Stomach (tissue), 9 donors: ENCODE results near the gene MT2A. TPM values are rescaled to one million over a fixed set of nuclear protein-coding genes. Genes with fewer than 3 reads are reported as not detected.
"Not testable (repeated sequence)": the region's sequence is repeated elsewhere in the genome, so short reads cannot be mapped to it uniquely, and the experiment has no call there.

Source experiments
- DNase-seq, 2 donors: peaks; one replicate each; pipeline versions ENCODE4 v3.0.0 to v3.0.0-alpha.2; 2013 to 2019
- H3K27ac ChIP-seq, 5 donors: fragments of 200-600 bp in 4 of 5; sonication (generic) in 4 of 5; one replicate each; pipeline ENCODE4 v1.5.1; 2013 to 2019; ENCODE audit warnings: mild to moderate bottlenecking in 1 of 5, moderate library complexity in 1 of 5
- H3K27me3 ChIP-seq, 3 donors: fragments of 200-600 bp; sonication (generic); one replicate each; pipeline ENCODE4 v1.5.1; 2017 to 2019; ENCODE audit warnings: mixed run types in 1 of 3
- H3K36me3 ChIP-seq, 4 donors: fragments of 200-600 bp; sonication (generic); 1 replicate in 3 of 4; 2 replicates in 1 of 4; pipeline ENCODE4 v1.5.1; 2016 to 2019
- H3K4me1 ChIP-seq, 4 donors: fragments of 200-600 bp; sonication (generic); one replicate each; pipeline ENCODE4 v1.5.1; 2016 to 2019
- H3K4me3 ChIP-seq, 4 donors: fragments of 200-600 bp; sonication (generic) in 3 of 4; one replicate each; pipeline ENCODE4 v1.5.1; 2016 to 2019; ENCODE audit warnings: mild to moderate bottlenecking in 1 of 4
- H3K9me3 ChIP-seq, 4 donors: fragments of 200-600 bp; sonication (generic); one replicate each; pipeline ENCODE4 v1.5.1; 2016 to 2019
- EP300 ChIP-seq: sonication (generic); formaldehyde crosslinking; IDR thresholded peaks from one replicate; pipeline ENCODE4 v1.6.1; 2017; ENCODE audit warnings: antibody characterized with exemption
- POLR2A ChIP-seq, 4 donors: fragments of 450-650 bp; IDR thresholded peaks; one replicate each; pipeline ENCODE4 v1.6.1; 2016; ENCODE audit warnings: antibody characterized with exemption in 4 of 4, control low read depth in 2 of 4, mild to moderate bottlenecking in 1 of 4, moderate library complexity in 1 of 4
- POLR2AphosphoS5 ChIP-seq, 3 donors: sonication (generic); formaldehyde crosslinking; IDR thresholded peaks; one replicate each; pipeline ENCODE4 v1.6.1; 2016; ENCODE audit warnings: antibody characterized with exemption in 3 of 3
- WGBS, 5 donors: extraction: QIAGEN DNeasy Blood & Tissue Kit in 3 of 5; methylation state at CpG; one replicate each; pipeline versions ENCODE4 v1.1.5 to v1.1.7; 2013 to 2018; 5-methylcytosine and 5-hydroxymethylcytosine counted together
- intact Hi-C: fragments of 100-400 bp; cut with DNase I; formaldehyde crosslinking; loops from one replicate; pipeline ENCODE4 v1.15.1; 2023; ENCODE audit warnings: low total_unique reads
- polyA plus RNA-seq, 3 donors: library from polyadenylated mRNA; stranded (reverse); fragments of 200-250 nt; gene quantifications; one replicate each; pipeline ENCODE4 v1.2.3, GENCODE V29; 2013
- total RNA-seq, 5 donors: library from RNA; depleted of rRNA; stranded (reverse); fragments of >200 nt; gene quantifications; one replicate each; pipeline versions ENCODE4 v1.1.0 to v1.2.3, GENCODE V29; 2014 to 2016
- TF ChIP-seq, protein P1 (sequence below), 7 experiments: fragments of 450-650 bp in 4 of 7; fragments of 200-600 bp in 3 of 7; sonication (generic) in 3 of 7; IDR thresholded peaks; one replicate each; pipeline ENCODE4 v1.5.1; 2016 to 2019; ENCODE audit warnings: antibody characterized with exemption in 7 of 7, control low read depth in 2 of 7, mild to moderate bottlenecking in 1 of 7
- donor health status: healthy with polysubstance abuse.
- donor health status: Bipolar disorder and iron deficiency.
- donor health status: healthy.

Gene MT2A
- total and polyA plus RNA-seq, 8 donors = 38.8 to 1,839 (median 213) TPM

DNA sequence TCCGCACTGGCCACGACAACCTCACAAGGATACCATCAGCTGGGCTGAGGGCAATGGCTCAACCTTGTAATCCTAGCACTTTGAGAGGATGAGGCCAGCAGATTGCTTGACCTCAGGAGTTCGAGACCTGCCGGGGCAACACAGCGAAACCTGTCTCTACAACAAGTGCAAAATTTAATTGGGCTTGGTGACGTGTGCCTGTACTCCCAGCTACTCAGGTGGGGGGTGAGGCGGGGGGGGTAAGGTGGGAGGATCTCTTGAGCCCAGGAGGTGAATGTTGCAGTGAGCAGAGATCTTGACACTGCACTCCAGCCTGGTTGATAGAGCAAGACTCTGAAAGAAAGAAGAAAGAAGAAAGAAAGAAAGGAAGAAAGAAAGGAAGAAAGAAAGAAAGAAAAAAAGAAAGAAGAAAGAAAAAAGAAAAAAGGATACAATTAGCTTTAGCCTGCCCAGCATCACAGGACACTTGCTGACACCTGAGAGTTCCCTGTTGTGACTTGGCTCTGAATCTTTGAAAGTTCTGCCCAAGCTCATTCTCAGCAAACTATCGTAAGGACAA lies 12.0 kb downstream of the MT2A start:
- Histone ChIP-seq H3K27ac (no peak overlapping the region), H3K27me3 (peaks cover 0 to 25% (median 0%) of the 10 kb centered on the region in 3 donors), H3K36me3 (no peaks in the 10 kb centered on the region), H3K9me3 (no peaks in the 10 kb centered on the region), H3K4me1 (peaks cover 14 to 34% (median 22%) of the 10 kb centered on the region in 4 donors), H3K4me3 (no peak overlapping the region)
- intact Hi-C loops = no loop called here
- TF ChIP-seq POLR2AphosphoS5 (IDR thresholded peaks at IDR 0.05) = no peak
- TF ChIP-seq EP300 = no peak
- no peak for TF ChIP-seq POLR2A (IDR thresholded peaks at IDR 0.05)
- TF ChIP-seq, protein P1, sequence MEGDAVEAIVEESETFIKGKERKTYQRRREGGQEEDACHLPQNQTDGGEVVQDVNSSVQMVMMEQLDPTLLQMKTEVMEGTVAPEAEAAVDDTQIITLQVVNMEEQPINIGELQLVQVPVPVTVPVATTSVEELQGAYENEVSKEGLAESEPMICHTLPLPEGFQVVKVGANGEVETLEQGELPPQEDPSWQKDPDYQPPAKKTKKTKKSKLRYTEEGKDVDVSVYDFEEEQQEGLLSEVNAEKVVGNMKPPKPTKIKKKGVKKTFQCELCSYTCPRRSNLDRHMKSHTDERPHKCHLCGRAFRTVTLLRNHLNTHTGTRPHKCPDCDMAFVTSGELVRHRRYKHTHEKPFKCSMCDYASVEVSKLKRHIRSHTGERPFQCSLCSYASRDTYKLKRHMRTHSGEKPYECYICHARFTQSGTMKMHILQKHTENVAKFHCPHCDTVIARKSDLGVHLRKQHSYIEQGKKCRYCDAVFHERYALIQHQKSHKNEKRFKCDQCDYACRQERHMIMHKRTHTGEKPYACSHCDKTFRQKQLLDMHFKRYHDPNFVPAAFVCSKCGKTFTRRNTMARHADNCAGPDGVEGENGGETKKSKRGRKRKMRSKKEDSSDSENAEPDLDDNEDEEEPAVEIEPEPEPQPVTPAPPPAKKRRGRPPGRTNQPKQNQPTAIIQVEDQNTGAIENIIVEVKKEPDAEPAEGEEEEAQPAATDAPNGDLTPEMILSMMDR (IDR thresholded peaks at IDR 0.05) = no peak
- 79 to 92% (median 81%) methylated on average over 7 to 8 of the region's 8 CpGs for WGBS, 5 donors
- DNase-seq = no peak

DNA sequence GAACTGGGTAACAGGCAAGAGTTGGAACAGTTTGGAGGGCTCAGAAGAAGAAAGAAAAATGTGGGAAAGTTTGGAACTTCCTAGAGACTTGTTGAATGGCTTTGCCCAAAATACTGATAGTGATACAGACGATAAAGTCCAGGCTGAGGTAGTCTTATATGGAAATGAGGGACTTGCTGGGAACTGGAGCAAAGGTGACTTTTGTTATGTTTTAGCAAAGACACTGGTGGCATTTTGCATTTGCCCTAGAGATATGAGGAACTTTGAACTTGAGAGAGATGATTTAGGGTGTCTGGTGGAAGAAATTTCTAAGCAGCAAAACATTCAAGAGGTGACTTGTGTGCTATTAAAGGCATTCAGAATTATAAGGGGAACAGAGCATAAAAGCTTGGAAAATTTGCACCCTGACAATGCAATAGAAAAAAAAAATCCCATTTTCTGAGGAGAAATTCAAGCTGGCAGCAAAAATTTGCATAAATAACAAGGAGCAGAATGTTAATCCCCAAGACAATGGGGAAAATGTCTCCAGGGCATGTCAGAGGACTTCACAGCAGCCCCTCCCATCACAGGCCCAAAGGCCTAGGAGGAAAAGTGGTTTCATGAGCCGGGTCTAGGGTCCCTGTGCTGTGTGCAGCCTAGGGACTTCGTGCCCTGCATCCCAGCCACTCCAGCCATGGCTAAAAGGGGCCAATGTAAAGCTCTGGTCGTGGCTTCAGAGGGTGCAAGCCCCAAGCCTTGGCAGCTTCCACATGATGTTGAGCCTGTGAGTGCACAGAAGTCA lies 13.5 kb downstream of the MT2A start:
- peaks cover 19 to 34% (median 27%) of the 10 kb centered on the region in 4 donors for H3K4me1 ChIP-seq
- H3K4me3 ChIP-seq, H3K9me3 ChIP-seq, H3K36me3 ChIP-seq, DNase-seq, intact Hi-C loops: not testable (repeated sequence)
- peak overlapping the region in 1 of 5 donors; percentile 62 for H3K27ac ChIP-seq
- 71 to 81% (median 74%) methylated on average over 4 of the region's 4 CpGs for WGBS, 5 donors
- peaks cover 0 to 24% (median 0%) of the 10 kb centered on the region in 3 donors for H3K27me3 ChIP-seq

- intact Hi-C loops, H3K9me3 ChIP-seq, DNase-seq, H3K4me3 ChIP-seq, H3K36me3 ChIP-seq: not testable (repeated sequence)
- 89 to 94% (median 92%) methylated on average over 5 of the region's 5 CpGs for WGBS, 5 donors
- Histone ChIP-seq H3K27ac (peak overlapping the region in 1 of 5 donors; percentile 62), H3K4me1 (peaks cover 11 to 28% (median 19%) of the 10 kb centered on the region in 4 donors), H3K27me3 (peaks cover 0 to 13% (median 0%) of the 10 kb centered on the region in 3 donors)
These were observed 14.8 kb downstream of the MT2A start for GRCh38 chr16:56623184-56623583.

DNA sequence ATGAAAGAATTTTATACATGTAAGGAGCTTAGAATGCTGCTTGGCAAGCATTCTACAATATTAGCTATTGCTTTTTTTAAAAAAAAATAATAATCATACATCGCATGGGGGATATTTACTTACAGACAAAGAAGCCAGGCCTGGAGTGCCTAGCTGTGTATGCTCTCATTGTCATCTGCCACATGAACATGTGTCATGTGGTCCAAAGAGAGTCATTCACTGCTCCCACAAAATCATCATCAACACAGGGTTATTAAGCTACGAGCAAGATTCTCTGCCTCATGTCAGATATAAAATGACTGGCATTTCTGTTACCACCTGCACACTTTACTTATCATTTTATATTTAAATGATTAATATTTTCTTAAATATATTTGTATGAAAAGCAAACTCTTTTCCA lies 15.3 kb downstream of the MT2A start:
- Histone ChIP-seq H3K27ac (no peak overlapping the region), H3K9me3 (no peaks in the 10 kb centered on the region), H3K27me3 (peaks cover 0 to 9% (median 0%) of the 10 kb centered on the region in 3 donors), H3K4me1 (peaks cover 10 to 25% (median 16%) of the 10 kb centered on the region in 4 donors), H3K4me3 (no peak overlapping the region), H3K36me3 (no peaks in the 10 kb centered on the region)
- WGBS, 5 donors = 93 to 98% (median 95%) methylated on average over 2 of the region's 2 CpGs
- DNase-seq = no peak
- intact Hi-C loops = no loop called here
- TF ChIP-seq POLR2A (IDR thresholded peaks at IDR 0.05) (no peak), EP300 (no peak), POLR2AphosphoS5 (IDR thresholded peaks at IDR 0.05) (no peak)
- TF ChIP-seq, protein P1 (IDR thresholded peaks at IDR 0.05) = no peak

GRCh38 chr16:56625140-56625942 lies 17.0 kb downstream of the MT2A start, which contains the start of gene MT1E:
Gene MT1E (plus strand): TSS chr16:56625781. CDS start chr16:56625852, 71 bp downstream.
- Histone ChIP-seq H3K27me3 (peaks cover 0 to 9% (median 0%) of the 10 kb centered on the region in 3 donors), H3K4me1 (peaks cover 10 to 25% (median 16%) of the 10 kb centered on the region in 4 donors), H3K9me3 (no peaks in the 10 kb centered on the region), H3K4me3 (peak within 1 kb of the TSS; percentile 56 to 67 (median 60)), H3K36me3 (no peaks in the 10 kb centered on the region), H3K27ac (peak within 1 kb of the TSS; percentile 89 to 97 (median 94))
- peak; percentile 93 to 94 for DNase-seq
- TF ChIP-seq, protein P1 (IDR thresholded peaks at IDR 0.05) = no peak
- TF ChIP-seq POLR2A (IDR thresholded peaks at IDR 0.05) (peak in 2 of 4 donors; percentile 47 to 52), EP300 (no peak), POLR2AphosphoS5 (IDR thresholded peaks at IDR 0.05) (peak; percentile 52 to 98 (median 97))
- intact Hi-C loops = no loop called here
- WGBS, 5 donors = 1 to 2% (median 1%) methylated on average over 53 to 62 of the region's 62 CpGs
